ENCODE results near the gene TBL1XR1.

- no peak for TF ChIP-seq CTCF (conservative IDR thresholded peaks at IDR 0.05; ENCODE audit: low read depth, low read length)
- TF ChIP-seq RAD21 (IDR thresholded peaks at IDR 0.05; ENCODE audit: low read length) = no peak
- TF ChIP-seq, protein P1, sequence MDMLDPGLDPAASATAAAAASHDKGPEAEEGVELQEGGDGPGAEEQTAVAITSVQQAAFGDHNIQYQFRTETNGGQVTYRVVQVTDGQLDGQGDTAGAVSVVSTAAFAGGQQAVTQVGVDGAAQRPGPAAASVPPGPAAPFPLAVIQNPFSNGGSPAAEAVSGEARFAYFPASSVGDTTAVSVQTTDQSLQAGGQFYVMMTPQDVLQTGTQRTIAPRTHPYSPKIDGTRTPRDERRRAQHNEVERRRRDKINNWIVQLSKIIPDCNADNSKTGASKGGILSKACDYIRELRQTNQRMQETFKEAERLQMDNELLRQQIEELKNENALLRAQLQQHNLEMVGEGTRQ (IDR thresholded peaks at IDR 0.05; ENCODE audit: low read depth, low read length) = no peak
- TF ChIP-seq ELK1 (IDR thresholded peaks at IDR 0.05; ENCODE audit: borderline replicate concordance, low read depth, low read length) = no peak
These were observed 11.5 kb upstream of the TBL1XR1 start for GRCh38 chr3:177208781-177209180.

Measured in IMR-90 (cell line).